DOHH2 (cell line): ENCODE results near the gene PHC2.

Experiments used
- H3F3A ChIP-seq: fragments of 200-600 bp; sonication (generic), shearing (Covaris generic); 2 replicates; pipeline ENCODE4 v1.6.0; 2016; ENCODE audit warnings: antibody characterized with exemption, mild to moderate bottlenecking; ENCODE audit not compliant: control insufficient read depth, insufficient read depth
- H3K27ac ChIP-seq: fragments of 200-600 bp; sonication (generic); 2 replicates; pipeline ENCODE4 v1.5.1; 2014; ENCODE audit warnings: low read depth, mild to moderate bottlenecking, low read length, moderate library complexity
- H3K27me3 ChIP-seq: fragments of 200-600 bp; sonication (generic); 2 replicates; pipeline ENCODE4 v1.6.1; 2014; ENCODE audit warnings: mild to moderate bottlenecking, low read length, mixed read lengths; ENCODE audit not compliant: control insufficient read depth
- H3K36me3 ChIP-seq: fragments of 200-600 bp; sonication (generic); 2 replicates; pipeline ENCODE4 v1.6.1; 2014; ENCODE audit warnings: mild to moderate bottlenecking, low read length, moderate library complexity, mixed read lengths; ENCODE audit not compliant: control insufficient read depth
- H3K4me1 ChIP-seq: fragments of 200-600 bp; sonication (generic); 2 replicates; pipeline ENCODE4 v1.6.1; 2014; ENCODE audit warnings: mild to moderate bottlenecking, low read length, mixed read lengths; ENCODE audit not compliant: control insufficient read depth
- H3K4me2 ChIP-seq: fragments of 200-600 bp; sonication (generic); 2 replicates; pipeline ENCODE4 v1.6.0; 2014; ENCODE audit warnings: mild to moderate bottlenecking, low read length, moderate library complexity
- H3K4me3 ChIP-seq: fragments of 200-600 bp; sonication (generic); 2 replicates; pipeline ENCODE4 v1.5.1; 2014; ENCODE audit warnings: mild to moderate bottlenecking, low read length, mixed read lengths
- H3K79me2 ChIP-seq: fragments of 200-600 bp; sonication (generic); 2 replicates; pipeline ENCODE4 v1.6.1; 2014; ENCODE audit warnings: mild to moderate bottlenecking, low read length, mixed read lengths; ENCODE audit not compliant: control insufficient read depth
- H3K9me2 ChIP-seq: fragments of 200-600 bp; sonication (generic); replicated peaks from 2 replicates; pipeline ENCODE4 v1.6.1; 2014; ENCODE audit warnings: mild to moderate bottlenecking, low read length, mixed read lengths; ENCODE audit not compliant: control insufficient read depth
- H3K9me3 ChIP-seq: fragments of 200-600 bp; sonication (generic); 2 replicates; pipeline ENCODE4 v1.6.1; 2014; ENCODE audit warnings: antibody characterized with exemption, low read length, mixed read lengths; ENCODE audit not compliant: control insufficient read depth, insufficient read depth
- H4K20me1 ChIP-seq: fragments of 200-600 bp; sonication (generic); 2 replicates; pipeline ENCODE4 v1.6.0; 2014; ENCODE audit warnings: low read depth, mild to moderate bottlenecking, antibody characterized with exemption, low read length, moderate library complexity; ENCODE audit not compliant: control insufficient read depth, insufficient read depth
- EZH2phosphoT487 ChIP-seq: fragments of 200-600 bp; sonication (generic); IDR thresholded peaks from 2 replicates; pipeline ENCODE4 v1.6.1; 2017; ENCODE audit warnings: borderline replicate concordance, mild to moderate bottlenecking, antibody characterized with exemption, low read length, moderate library complexity, mixed read lengths
- TF ChIP-seq, protein P1 (sequence below): fragments of 200-600 bp; sonication (generic); IDR thresholded peaks from one replicate; pipeline ENCODE4 v1.5.1; 2014; ENCODE audit warnings: antibody characterized with exemption, mild to moderate bottlenecking, low read depth, low read length; ENCODE audit not compliant: poor library complexity, severe bottlenecking

PHC2 gene

DNA sequence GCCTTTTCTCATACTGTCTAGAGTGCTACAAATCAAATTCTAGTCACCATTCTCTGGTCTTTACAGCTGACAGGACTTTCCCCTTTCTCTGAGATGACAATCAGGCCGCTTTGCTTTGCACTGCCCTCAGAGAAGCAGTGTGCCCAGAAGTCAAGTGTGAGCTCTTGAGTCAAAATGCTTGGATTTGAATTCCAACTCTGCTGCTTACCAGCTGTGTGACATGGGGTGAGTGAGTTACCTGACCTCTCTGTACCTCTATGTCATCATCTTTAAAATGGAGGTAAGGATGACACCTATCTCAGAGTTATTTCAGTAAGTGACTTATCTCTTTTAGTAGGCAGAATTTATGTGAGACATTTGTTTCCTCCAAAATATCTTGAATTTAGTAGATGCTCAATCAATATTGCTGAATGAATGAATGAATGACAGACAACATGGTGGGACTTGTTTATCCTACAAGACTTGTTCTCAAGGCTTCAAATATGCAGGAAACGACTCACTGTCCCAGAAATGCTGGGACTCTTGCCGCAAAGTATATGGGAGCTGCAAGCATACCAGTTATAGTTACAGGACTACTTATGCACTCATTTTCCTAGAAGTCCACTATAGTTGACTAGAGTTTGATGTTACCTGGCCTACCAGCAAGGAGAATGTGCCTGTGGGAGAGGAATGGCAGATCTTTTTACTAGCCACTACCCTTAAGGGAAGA, 71.9 kb downstream of the PHC2 start:
- no peaks in the 10 kb centered on the region for H3F3A ChIP-seq
- TF ChIP-seq EZH2phosphoT487 = no peak
- TF ChIP-seq, protein P1, sequence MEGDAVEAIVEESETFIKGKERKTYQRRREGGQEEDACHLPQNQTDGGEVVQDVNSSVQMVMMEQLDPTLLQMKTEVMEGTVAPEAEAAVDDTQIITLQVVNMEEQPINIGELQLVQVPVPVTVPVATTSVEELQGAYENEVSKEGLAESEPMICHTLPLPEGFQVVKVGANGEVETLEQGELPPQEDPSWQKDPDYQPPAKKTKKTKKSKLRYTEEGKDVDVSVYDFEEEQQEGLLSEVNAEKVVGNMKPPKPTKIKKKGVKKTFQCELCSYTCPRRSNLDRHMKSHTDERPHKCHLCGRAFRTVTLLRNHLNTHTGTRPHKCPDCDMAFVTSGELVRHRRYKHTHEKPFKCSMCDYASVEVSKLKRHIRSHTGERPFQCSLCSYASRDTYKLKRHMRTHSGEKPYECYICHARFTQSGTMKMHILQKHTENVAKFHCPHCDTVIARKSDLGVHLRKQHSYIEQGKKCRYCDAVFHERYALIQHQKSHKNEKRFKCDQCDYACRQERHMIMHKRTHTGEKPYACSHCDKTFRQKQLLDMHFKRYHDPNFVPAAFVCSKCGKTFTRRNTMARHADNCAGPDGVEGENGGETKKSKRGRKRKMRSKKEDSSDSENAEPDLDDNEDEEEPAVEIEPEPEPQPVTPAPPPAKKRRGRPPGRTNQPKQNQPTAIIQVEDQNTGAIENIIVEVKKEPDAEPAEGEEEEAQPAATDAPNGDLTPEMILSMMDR = no peak
- no peak overlapping the region for H3K4me2 ChIP-seq
- H3K4me1 ChIP-seq = peaks cover 17% of the 10 kb centered on the region
- no peaks in the 10 kb centered on the region for H3K79me2 ChIP-seq
- H4K20me1 ChIP-seq = no peaks in the 10 kb centered on the region
- H3K27me3 ChIP-seq = no peaks in the 10 kb centered on the region
- H3K9me2 ChIP-seq = no peaks in the 10 kb centered on the region
- no peak overlapping the region for H3K4me3 ChIP-seq
- H3K27ac ChIP-seq = no peak overlapping the region
- H3K36me3 ChIP-seq = no peaks in the 10 kb centered on the region
- H3K9me3 ChIP-seq = no peaks in the 10 kb centered on the region

DNA sequence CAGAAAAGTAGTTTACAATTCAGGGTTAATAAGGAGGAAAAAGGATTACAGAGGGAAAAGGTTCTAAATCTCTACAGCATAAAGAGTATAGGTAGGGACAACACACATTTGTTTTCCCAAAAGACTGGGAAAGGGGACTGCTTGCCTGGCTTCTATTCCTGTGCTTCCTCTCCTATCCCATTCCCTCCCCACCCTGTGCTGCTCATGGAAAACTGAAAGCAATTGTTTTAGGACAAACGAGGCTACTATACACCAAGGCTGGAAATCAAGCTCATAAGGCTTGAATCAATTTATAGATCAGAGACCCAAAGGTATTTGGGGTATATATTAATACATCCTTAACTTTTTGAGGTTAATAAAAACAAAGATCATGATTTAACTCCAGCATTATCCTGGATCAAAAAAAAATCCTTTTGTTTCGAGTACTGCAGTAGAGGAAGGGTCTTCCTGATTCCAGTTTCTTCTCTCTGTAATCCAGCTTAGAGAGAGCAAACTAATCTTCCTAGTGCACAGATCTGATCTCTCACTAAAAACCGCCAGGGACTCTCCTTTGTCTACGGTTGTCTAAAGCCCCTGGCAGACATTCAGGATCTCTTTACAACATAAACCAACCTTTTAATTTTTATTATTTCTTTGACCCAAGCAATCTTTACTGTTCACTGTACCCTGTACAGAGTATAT, 72.6 kb downstream of the PHC2 start:
- H3K4me3 ChIP-seq = no peak overlapping the region
- no peaks in the 10 kb centered on the region for H3K36me3 ChIP-seq
- H3K27me3 ChIP-seq = no peaks in the 10 kb centered on the region
- H4K20me1 ChIP-seq = no peaks in the 10 kb centered on the region
- TF ChIP-seq, protein P1 = no peak
- no peak for TF ChIP-seq EZH2phosphoT487
- H3K9me2 ChIP-seq = no peaks in the 10 kb centered on the region
- H3K4me2 ChIP-seq = no peak overlapping the region
- no peaks in the 10 kb centered on the region for H3F3A ChIP-seq
- peaks cover 17% of the 10 kb centered on the region for H3K4me1 ChIP-seq
- H3K9me3 ChIP-seq = no peaks in the 10 kb centered on the region
- H3K79me2 ChIP-seq = no peaks in the 10 kb centered on the region
- H3K27ac ChIP-seq = no peak overlapping the region

- Histone ChIP-seq H3K27ac (no peak overlapping the region), H3K4me2 (no peak overlapping the region), H3K4me1 (peaks cover 17% of the 10 kb centered on the region), H3K79me2 (no peaks in the 10 kb centered on the region), H3F3A (no peaks in the 10 kb centered on the region), H3K9me3 (no peaks in the 10 kb centered on the region), H3K36me3 (no peaks in the 10 kb centered on the region), H4K20me1 (no peaks in the 10 kb centered on the region), H3K27me3 (no peaks in the 10 kb centered on the region), H3K9me2 (no peaks in the 10 kb centered on the region), H3K4me3 (no peak overlapping the region)
- TF ChIP-seq EZH2phosphoT487 = no peak
- TF ChIP-seq, protein P1 = no peak
These were observed 73.8 kb downstream of the PHC2 start for GRCh38 chr1:33357099-33357498.
